ENCODE data around the gene MACROD2. TPM values are rescaled to one million over a fixed set of nuclear protein-coding genes. Genes with fewer than 3 reads are reported as not detected.

MACROD2 gene
- total RNA-seq, 1 experiment from 2014 or later: 3.7 TPM

DNA sequence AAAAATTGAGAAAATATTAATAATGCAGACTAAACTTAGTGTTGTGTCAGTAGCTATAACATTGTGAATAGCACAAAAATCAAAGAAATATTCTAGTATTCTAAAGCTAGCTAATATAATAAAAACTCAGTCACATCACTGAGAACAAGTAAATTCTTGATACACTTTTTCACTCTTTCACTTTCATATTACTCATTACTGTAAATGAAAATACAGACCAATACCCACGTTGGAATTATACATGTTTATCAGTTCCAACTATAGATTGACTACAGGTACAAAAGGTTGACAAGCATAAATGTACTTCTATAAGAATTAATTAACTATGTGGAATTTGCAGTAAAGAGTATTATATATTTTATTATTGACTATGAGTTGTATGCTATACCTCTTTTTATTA, 1385.5 kb downstream of the MACROD2 start:
- intact Hi-C loops (cut with micrococcal nuclease): no loop called here
- Histone ChIP-seq H3K4me2 (ENCODE audit: low read length) (no peak overlapping the region), H3K27me3 (ENCODE audit: insufficient read depth, low read length) (no peaks in the 10 kb centered on the region), H3K36me3 (ENCODE audit: control insufficient read depth in 1 of 2, insufficient read depth in 2 of 2, low read length in 2 of 2) (no peaks in the 10 kb centered on the region), H3K79me2 (ENCODE audit: insufficient read depth, low read length) (no peaks in the 10 kb centered on the region), H4K20me1 (ENCODE audit: insufficient read depth) (no peaks in the 10 kb centered on the region), H3K9me3 (ENCODE audit: control insufficient read depth in 1 of 2, insufficient read depth in 1 of 2, low read depth in 1 of 2, low read length in 2 of 2) (no peaks in the 10 kb centered on the region; a peak in 1 of 4 replicates), H3K4me3 (replicated peaks in 1 of 2; ENCODE audit: low read depth in 1 of 2, low read length in 2 of 2) (no peak overlapping the region), H3K9me2 (ENCODE audit: insufficient read depth) (no peaks in the 10 kb centered on the region), H2AFZ (ENCODE audit: low read depth, low read length, poor library complexity, severe bottlenecking) (no peak overlapping the region), H3K9ac (ENCODE audit: low read length) (no peak overlapping the region), H3K27ac (ENCODE audit: low read depth, low read length) (no peak overlapping the region), H3K4me1 (ENCODE audit: control insufficient read depth in 1 of 2, insufficient read depth in 2 of 2, low read length in 2 of 2) (no peaks in the 10 kb centered on the region)
- TF ChIP-seq, protein P1, sequence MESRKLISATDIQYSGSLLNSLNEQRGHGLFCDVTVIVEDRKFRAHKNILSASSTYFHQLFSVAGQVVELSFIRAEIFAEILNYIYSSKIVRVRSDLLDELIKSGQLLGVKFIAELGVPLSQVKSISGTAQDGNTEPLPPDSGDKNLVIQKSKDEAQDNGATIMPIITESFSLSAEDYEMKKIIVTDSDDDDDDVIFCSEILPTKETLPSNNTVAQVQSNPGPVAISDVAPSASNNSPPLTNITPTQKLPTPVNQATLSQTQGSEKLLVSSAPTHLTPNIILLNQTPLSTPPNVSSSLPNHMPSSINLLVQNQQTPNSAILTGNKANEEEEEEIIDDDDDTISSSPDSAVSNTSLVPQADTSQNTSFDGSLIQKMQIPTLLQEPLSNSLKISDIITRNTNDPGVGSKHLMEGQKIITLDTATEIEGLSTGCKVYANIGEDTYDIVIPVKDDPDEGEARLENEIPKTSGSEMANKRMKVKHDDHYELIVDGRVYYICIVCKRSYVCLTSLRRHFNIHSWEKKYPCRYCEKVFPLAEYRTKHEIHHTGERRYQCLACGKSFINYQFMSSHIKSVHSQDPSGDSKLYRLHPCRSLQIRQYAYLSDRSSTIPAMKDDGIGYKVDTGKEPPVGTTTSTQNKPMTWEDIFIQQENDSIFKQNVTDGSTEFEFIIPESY (IDR thresholded peaks at IDR 0.05; ENCODE audit: extremely low read depth, insufficient replicate concordance, low read length): no peak
- TF ChIP-seq, protein P2, sequence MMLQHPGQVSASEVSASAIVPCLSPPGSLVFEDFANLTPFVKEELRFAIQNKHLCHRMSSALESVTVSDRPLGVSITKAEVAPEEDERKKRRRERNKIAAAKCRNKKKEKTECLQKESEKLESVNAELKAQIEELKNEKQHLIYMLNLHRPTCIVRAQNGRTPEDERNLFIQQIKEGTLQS (IDR thresholded peaks at IDR 0.05): no peak
- TF ChIP-seq SIN3A (IDR thresholded peaks at IDR 0.05; ENCODE audit: low read depth): no peak
- TF ChIP-seq POLR2AphosphoS5 (IDR thresholded peaks at IDR 0.05; ENCODE audit: low read depth, low read length): no peak
- ChIA-PET RAD21 (ENCODE audit: low non-redundant PET in 1 of 2, low total read pairs in 2 of 2, uncharacterized antibody in 2 of 2, unreplicated experiment in 2 of 2) (no interaction called here), POLR2A (no interaction called here), CTCF (no interaction called here)
- DNase-seq (ENCODE audit: low read depth, low spot score) (no peak), ATAC-seq (no peak)
- no TSS peak for BruUV-seq (replicated peaks)

DNA sequence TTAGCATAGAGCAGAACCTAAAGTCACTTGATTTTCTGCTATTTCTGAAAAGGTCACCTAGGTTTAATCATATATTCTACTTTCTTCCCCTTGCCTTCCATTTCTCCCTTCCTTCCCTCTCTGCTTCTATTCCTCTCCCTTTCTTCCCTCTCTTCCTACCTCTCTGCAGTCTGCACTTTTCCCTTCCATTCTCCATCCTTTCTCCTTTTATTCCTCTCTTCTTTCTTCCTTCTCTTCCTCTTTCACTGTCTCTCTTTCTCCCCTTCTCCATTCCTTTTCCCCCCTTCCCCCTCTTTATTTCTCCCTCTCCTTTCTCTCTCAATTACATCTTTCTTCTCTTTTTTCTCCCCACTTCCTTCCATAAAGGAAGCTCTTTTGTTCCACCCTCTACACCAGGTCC, 1391.9 kb downstream of the MACROD2 start:
- no TSS peak for BruUV-seq (replicated peaks)

More for the DNA sequence above, 1391.9 kb downstream of the MACROD2 start:
- Histone ChIP-seq H2AFZ (ENCODE audit: low read depth, low read length, poor library complexity, severe bottlenecking) (no peak overlapping the region), H3K36me3 (ENCODE audit: control insufficient read depth in 1 of 2, insufficient read depth in 2 of 2, low read length in 2 of 2) (no peaks in the 10 kb centered on the region), H3K4me1 (ENCODE audit: control insufficient read depth in 1 of 2, insufficient read depth in 2 of 2, low read length in 2 of 2) (no peaks in the 10 kb centered on the region), H3K4me2 (ENCODE audit: low read length) (no peak overlapping the region), H3K9me3 (ENCODE audit: control insufficient read depth in 1 of 2, insufficient read depth in 1 of 2, low read depth in 1 of 2, low read length in 2 of 2) (no peaks in the 10 kb centered on the region; a peak in 2 of 4 replicates), H3K9me2 (ENCODE audit: insufficient read depth) (no peaks in the 10 kb centered on the region), H4K20me1 (ENCODE audit: insufficient read depth) (no peaks in the 10 kb centered on the region), H3K27me3 (ENCODE audit: insufficient read depth, low read length) (no peaks in the 10 kb centered on the region), H3K4me3 (replicated peaks in 1 of 2; ENCODE audit: low read depth in 1 of 2, low read length in 2 of 2) (no peak overlapping the region), H3K27ac (ENCODE audit: low read depth, low read length) (no peak overlapping the region), H3K79me2 (ENCODE audit: insufficient read depth, low read length) (no peaks in the 10 kb centered on the region), H3K9ac (ENCODE audit: low read length) (no peak overlapping the region)
- DNase-seq (ENCODE audit: low read depth, low spot score): no peak
- ChIA-PET POLR2A (no interaction called here), CTCF (no interaction called here), RAD21 (ENCODE audit: low non-redundant PET in 1 of 2, low total read pairs in 2 of 2, uncharacterized antibody in 2 of 2, unreplicated experiment in 2 of 2) (no interaction called here)
- intact Hi-C loops (cut with micrococcal nuclease): no loop called here
- TF ChIP-seq JUND (IDR thresholded peaks at IDR 0.05): no peak
- TF ChIP-seq TCF7L2 (IDR thresholded peaks at IDR 0.05; ENCODE audit: borderline replicate concordance, extremely low read depth, insufficient read depth, insufficient read length): no peak
- ATAC-seq: no peak

Data from HCT116 (cell line).